Kidney (tissue), 14 donors: ENCODE data around the gene ERICH2. TPM values are rescaled to one million over a fixed set of nuclear protein-coding genes. Genes with fewer than 3 reads are reported as not detected.

ENCODE experiments used
- DNase-seq, 5 donors: peaks; one replicate each; pipeline ENCODE4 v3.0.0-alpha.2; 2013 to 2020
- FAIRE-seq: peaks from 2 replicates; lab custom pipeline; 2012; peaks lifted over from hg19 to GRCh38; lab: Jason Lieb, UNC
- H3K27ac ChIP-seq, 2 donors: one replicate each; pipeline ENCODE4 v1.7.0; 2013; ENCODE audit warnings: low read depth in 2 of 2, low read length in 2 of 2, inconsistent platforms in 1 of 2
- H3K27me3 ChIP-seq: one replicate; pipeline ENCODE4 v1.7.1; 2013; ENCODE audit warnings: low read length, inconsistent platforms; ENCODE audit not compliant: control insufficient read depth, insufficient read depth
- H3K36me3 ChIP-seq, 3 donors: one replicate each; pipeline versions ENCODE4 v1.7.0 to v1.7.1; 2013; ENCODE audit warnings: low read length in 3 of 3, control low read depth in 1 of 3, inconsistent platforms in 1 of 3; ENCODE audit not compliant: insufficient read depth in 3 of 3, control insufficient read depth in 2 of 3
- H3K4me1 ChIP-seq, 3 donors: one replicate each; pipeline versions ENCODE4 v1.7.0 to v1.7.1; 2013; ENCODE audit warnings: low read length in 3 of 3, inconsistent platforms in 1 of 3, low read depth in 1 of 3; ENCODE audit not compliant: control insufficient read depth in 2 of 3, insufficient read depth in 2 of 3
- H3K4me3 ChIP-seq, 3 donors: one replicate each; pipeline versions ENCODE4 v1.7.0 to v1.8.1; 2013; ENCODE audit warnings: low read length in 3 of 3, control low read depth in 1 of 3, inconsistent platforms in 1 of 3
- H3K9ac ChIP-seq, 3 donors: one replicate each; pipeline versions ENCODE4 v1.7.0 to v1.7.1; 2013; ENCODE audit warnings: low read length in 3 of 3, control low read depth in 1 of 3, inconsistent platforms in 1 of 3
- H3K9me3 ChIP-seq, 3 donors: one replicate each; pipeline versions ENCODE4 v1.7.0 to v1.7.1; 2013; ENCODE audit warnings: low read length in 3 of 3, control low read depth in 1 of 3, inconsistent platforms in 1 of 3; ENCODE audit not compliant: control insufficient read depth in 2 of 3, insufficient read depth in 1 of 3
- intact Hi-C: fragments of 100-400 bp; cut with DNase I; formaldehyde crosslinking; loops from one replicate; pipeline ENCODE4 v1.11.1; 2022
- polyA plus RNA-seq: library from polyadenylated mRNA; stranded (reverse); fragments of 350-450 nt; fragmentation: Illumina TruSeq; extraction: RNeasy Lipid Tissue Mini Kit (QIAGEN cat#74804); gene quantifications from one replicate; pipeline ENCODE4 v1.2.3, GENCODE V29; 2014; ENCODE audit warnings: low read depth, low replicate concordance; ENCODE audit not compliant: insufficient read depth
- total RNA-seq: library from RNA; stranded (reverse); fragmentation: NEBNext Ultra II Directional; extraction: Animal tissue kit (Norgen Biotek cat#: 25700); gene quantifications from one replicate; pipeline ENCODE4 v1.2.1, GENCODE V29; 2021
- TF ChIP-seq, protein P1 (sequence below): IDR thresholded peaks from 3 replicates; pipeline ENCODE4 v1.5.1; 2012; ENCODE audit warnings: mild to moderate bottlenecking, moderate library complexity, borderline replicate concordance; ENCODE audit not compliant: insufficient read depth; ENCODE audit errors: extremely low read depth
- donor health status: control.
- donor health status: control.
- donor health status: control.
- donor health status: control.
- donor health status: control.
- donor health status: DM: yes; HTN: yes; CAD: no.
- donor health status: Normal renal cell carcinoma (clear cell type).

Gene ERICH2
- total and polyA plus RNA-seq, 2 donors from 2014 or later: 0.91 to 4.0 TPM

DNA sequence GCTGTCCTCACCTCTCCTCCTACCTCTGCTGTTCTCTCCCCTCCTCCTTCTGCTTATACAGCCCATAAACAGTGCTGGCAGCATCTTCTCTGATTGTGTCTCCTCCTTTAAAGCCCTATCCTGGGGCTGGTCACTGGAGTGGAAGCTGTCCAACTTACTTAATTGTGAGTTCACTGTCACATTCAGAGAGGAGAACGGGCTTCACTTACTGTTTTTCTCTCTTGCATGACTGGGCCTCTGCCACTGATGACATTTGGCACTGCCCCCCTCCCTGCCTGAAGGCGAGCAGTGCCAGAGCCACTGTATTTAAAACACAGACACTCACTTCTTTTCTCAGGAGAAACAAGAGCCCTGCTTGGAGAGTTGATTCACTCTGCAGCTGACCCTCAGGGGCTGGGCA, 58.9 kb downstream of the ERICH2 start:
- H3K27me3 ChIP-seq: peaks cover 9% of the 10 kb centered on the region
- TF ChIP-seq, protein P1, sequence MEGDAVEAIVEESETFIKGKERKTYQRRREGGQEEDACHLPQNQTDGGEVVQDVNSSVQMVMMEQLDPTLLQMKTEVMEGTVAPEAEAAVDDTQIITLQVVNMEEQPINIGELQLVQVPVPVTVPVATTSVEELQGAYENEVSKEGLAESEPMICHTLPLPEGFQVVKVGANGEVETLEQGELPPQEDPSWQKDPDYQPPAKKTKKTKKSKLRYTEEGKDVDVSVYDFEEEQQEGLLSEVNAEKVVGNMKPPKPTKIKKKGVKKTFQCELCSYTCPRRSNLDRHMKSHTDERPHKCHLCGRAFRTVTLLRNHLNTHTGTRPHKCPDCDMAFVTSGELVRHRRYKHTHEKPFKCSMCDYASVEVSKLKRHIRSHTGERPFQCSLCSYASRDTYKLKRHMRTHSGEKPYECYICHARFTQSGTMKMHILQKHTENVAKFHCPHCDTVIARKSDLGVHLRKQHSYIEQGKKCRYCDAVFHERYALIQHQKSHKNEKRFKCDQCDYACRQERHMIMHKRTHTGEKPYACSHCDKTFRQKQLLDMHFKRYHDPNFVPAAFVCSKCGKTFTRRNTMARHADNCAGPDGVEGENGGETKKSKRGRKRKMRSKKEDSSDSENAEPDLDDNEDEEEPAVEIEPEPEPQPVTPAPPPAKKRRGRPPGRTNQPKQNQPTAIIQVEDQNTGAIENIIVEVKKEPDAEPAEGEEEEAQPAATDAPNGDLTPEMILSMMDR: no peak
- intact Hi-C loops: no loop called here
- H3K4me1 ChIP-seq: peaks cover 0 to under 1% (median 0%) of the 10 kb centered on the region in 3 donors
- no peak overlapping the region for H3K27ac ChIP-seq
- no peak overlapping the region for H3K9ac ChIP-seq
- FAIRE-seq: no peak
- no peaks in the 10 kb centered on the region for H3K9me3 ChIP-seq
- H3K4me3 ChIP-seq: no peak overlapping the region
- no peaks in the 10 kb centered on the region for H3K36me3 ChIP-seq
- DNase-seq: no peak

DNA sequence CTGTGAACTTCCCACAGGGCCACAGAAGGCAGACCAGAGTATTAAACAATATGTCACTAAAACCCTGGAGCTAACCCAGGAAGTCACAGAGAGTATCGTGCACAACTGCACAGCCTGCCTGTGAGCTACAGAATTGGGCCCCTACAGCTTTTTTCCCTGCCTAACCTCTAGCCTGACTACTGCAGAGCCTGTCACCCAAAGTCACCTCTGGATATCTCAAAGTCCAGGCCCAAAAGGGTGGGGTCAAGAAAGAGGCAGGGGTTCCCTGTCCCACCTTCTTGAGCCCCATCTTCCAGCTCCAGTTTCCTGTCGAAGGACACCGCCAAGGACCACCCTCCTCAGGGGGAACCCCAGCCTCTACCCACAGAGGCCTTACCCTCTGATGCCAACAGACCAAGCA, 60.0 kb downstream of the ERICH2 start:
- Histone ChIP-seq H3K36me3 (no peaks in the 10 kb centered on the region), H3K27ac (no peak overlapping the region), H3K9me3 (no peaks in the 10 kb centered on the region), H3K27me3 (peaks cover 5% of the 10 kb centered on the region), H3K4me1 (no peaks in the 10 kb centered on the region), H3K4me3 (no peak overlapping the region), H3K9ac (no peak overlapping the region)
- DNase-seq (no peak), FAIRE-seq (no peak)
- TF ChIP-seq, protein P1: no peak
- intact Hi-C loops: no loop called here

DNA sequence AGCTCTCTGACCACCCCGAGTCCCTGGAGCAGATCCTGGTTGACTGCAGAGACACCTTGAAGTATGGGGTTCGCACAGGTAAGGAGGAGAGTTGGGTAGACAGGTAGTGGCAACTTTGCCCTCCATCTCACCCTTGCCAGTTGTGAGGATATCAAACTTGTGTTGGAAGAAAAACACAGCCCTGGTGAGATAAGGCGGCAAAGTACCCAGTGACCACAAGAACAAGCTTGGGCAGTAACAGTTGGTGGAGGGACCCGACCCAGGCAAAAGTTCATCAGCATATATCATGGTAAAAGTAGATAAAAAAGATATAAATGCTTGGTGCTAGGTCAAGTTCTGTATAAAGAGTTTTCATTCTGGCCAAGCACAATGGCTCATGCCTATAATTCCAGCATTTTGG, 60.9 kb downstream of the ERICH2 start:
- DNase-seq (no peak), FAIRE-seq (no peak)
- intact Hi-C loops: no loop called here
- no peaks in the 10 kb centered on the region for H3K4me1 ChIP-seq
- H3K36me3 ChIP-seq: no peaks in the 10 kb centered on the region
- H3K27me3 ChIP-seq: peaks cover 5% of the 10 kb centered on the region
- H3K27ac ChIP-seq: no peak overlapping the region
- no peaks in the 10 kb centered on the region for H3K9me3 ChIP-seq
- TF ChIP-seq, protein P1: no peak
- H3K9ac ChIP-seq: no peak overlapping the region
- no peak overlapping the region for H3K4me3 ChIP-seq

DNA sequence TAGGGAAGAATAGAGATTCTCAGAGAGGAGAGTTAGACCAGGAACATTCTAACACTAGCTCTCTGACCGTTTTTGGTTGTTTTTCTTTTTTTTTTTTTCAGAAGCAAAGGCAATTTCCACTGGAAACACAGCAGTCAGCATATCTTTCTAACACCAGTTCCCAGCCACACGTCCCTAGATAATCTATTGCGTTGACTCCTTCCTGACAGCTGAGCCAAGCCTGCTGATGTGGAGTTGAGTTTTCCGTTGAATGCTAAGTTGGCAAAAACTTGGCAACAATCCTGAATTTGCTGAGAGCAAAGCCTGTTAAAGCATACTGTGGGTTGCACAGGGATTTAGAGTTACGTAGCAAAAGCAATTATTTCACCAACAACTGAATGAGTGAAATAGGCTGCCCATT, 65.8 kb downstream of the ERICH2 start:
- DNase-seq: no peak
- Histone ChIP-seq H3K4me1 (no peaks in the 10 kb centered on the region), H3K9ac (no peak overlapping the region), H3K27ac (no peak overlapping the region), H3K36me3 (no peaks in the 10 kb centered on the region), H3K4me3 (no peak overlapping the region), H3K27me3 (no peaks in the 10 kb centered on the region), H3K9me3 (no peaks in the 10 kb centered on the region)
- no peak for FAIRE-seq
- intact Hi-C loops: no loop called here
- TF ChIP-seq, protein P1: no peak
